ENCODE data around the gene MYOF.

Gene MYOF, protein sequence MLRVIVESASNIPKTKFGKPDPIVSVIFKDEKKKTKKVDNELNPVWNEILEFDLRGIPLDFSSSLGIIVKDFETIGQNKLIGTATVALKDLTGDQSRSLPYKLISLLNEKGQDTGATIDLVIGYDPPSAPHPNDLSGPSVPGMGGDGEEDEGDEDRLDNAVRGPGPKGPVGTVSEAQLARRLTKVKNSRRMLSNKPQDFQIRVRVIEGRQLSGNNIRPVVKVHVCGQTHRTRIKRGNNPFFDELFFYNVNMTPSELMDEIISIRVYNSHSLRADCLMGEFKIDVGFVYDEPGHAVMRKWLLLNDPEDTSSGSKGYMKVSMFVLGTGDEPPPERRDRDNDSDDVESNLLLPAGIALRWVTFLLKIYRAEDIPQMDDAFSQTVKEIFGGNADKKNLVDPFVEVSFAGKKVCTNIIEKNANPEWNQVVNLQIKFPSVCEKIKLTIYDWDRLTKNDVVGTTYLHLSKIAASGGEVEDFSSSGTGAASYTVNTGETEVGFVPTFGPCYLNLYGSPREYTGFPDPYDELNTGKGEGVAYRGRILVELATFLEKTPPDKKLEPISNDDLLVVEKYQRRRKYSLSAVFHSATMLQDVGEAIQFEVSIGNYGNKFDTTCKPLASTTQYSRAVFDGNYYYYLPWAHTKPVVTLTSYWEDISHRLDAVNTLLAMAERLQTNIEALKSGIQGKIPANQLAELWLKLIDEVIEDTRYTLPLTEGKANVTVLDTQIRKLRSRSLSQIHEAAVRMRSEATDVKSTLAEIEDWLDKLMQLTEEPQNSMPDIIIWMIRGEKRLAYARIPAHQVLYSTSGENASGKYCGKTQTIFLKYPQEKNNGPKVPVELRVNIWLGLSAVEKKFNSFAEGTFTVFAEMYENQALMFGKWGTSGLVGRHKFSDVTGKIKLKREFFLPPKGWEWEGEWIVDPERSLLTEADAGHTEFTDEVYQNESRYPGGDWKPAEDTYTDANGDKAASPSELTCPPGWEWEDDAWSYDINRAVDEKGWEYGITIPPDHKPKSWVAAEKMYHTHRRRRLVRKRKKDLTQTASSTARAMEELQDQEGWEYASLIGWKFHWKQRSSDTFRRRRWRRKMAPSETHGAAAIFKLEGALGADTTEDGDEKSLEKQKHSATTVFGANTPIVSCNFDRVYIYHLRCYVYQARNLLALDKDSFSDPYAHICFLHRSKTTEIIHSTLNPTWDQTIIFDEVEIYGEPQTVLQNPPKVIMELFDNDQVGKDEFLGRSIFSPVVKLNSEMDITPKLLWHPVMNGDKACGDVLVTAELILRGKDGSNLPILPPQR (N-terminal part only)

DNA sequence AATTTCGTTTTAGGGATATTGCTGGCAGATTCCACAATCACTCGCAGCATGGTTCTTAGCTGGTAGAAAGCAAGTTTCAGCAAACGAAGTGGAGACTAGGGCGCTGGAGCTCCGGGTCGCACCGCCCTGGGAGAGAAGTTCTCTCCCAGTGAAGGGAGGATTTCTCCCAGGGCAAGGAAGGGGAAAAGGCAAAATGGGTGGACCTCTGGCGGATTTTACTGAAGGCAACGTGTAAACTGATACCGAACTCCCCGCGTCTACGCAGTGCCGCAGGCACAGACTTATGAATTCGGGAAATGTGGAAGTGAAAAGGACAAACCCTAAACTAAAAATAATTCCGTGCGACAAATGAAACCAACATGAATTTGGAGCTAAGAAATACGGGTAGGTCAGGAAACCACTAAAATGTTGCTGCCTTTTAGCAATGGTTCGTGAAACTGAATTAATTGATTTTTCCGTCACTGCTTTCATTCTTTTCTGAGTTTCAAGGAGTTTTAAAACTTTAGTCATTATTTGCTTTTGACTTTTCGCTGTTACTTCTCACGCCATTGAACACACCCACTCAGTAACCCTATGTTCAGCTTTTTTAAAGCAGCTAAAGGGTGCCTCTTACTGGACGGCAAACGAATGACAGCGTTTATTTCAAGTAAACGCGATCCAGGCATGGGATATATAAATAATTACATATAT is at the start of gene MYOF:
Gene MYOF (minus strand): TSS at position 190 of the 690 bp plus-strand sequence. CDS start 140 bp downstream, at position 50.
- peak; percentile 68 for DNase-seq (ENCODE audit: low spot score)

DNA sequence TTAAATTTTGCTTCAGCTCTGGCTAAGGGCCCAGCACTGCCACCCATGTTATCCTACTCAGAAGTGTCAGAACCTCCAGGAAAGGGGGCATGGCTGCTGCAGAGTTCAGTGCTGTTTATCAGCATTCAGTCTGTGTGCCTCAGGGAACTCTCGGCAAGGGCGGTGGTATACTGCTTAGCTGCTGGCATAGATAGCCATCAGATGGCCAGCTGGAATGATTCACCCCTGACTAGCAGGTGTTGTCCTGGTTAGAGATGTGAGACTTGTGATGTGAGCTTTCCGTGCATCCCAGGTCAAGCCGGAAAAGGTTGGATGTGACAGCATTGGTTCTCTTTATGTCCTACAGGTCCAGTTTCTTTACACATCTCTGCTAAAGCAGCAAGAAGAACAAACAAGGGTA is 36.4 kb upstream of the MYOF start:
- no peak for DNase-seq (ENCODE audit: low spot score)

DNA sequence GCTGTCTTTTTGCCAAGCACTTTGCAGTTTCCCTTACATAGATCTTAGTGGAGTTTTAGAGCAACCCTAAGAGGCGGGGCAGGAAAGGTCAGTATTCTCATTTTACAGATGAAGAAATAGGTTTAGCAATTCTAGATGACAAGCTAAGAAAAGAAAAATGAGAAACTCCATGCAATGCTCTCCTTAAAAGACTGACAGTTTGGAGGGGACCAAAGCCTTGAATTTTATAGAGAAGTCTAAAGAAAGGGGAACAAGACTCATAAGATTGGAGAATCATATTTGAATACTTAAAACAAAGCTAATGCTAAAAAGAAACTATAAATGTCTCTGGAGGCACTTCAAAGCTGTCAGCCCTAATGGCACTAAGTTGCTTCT is 33.9 kb upstream of the MYOF start:
- DNase-seq (ENCODE audit: low spot score) = no peak

DNA sequence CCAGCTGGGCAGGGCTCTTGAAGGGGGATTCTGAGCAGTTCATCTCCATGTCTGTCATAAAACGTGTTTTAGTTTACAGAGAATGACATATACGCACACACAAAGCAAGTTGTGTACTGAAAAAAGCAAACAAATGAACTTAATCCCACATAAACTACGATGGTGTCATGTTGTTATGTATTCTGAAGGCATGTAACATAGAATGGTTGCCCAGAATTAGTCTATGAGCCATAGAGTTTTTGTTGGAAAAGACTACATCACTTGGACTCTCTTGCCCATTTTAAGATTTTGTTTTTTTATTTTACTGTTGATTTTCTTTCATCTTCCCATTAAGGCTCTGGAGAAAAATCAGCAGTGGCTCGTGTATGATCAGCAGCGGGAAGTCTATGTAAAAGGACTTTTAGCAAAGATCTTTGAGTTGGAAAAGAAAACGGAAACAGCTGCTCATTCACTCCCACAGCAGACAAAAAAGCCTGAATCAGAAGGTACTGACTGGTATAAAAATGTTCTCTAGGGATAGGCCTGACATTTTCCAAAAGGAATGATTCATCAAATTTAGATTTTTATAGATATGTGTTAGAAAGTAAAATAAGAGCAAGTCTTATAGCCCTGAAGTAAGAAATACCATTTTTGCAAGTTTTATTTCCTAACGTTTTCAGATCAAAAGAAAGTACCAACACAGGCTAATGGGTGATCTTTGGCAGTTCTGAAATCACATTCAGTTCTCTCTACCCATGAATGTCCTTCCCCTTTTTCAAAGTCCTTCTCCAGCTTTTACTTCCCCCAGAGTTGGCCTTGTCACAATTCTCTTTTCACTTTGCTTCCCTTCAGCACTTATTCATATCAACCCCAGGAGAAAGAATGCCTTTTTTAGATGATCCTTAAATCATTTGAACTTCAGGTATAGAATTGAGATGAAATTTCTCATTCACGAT is 33.2 kb upstream of the MYOF start:
- peak; percentile 45 for DNase-seq (ENCODE audit: low spot score)

DNA sequence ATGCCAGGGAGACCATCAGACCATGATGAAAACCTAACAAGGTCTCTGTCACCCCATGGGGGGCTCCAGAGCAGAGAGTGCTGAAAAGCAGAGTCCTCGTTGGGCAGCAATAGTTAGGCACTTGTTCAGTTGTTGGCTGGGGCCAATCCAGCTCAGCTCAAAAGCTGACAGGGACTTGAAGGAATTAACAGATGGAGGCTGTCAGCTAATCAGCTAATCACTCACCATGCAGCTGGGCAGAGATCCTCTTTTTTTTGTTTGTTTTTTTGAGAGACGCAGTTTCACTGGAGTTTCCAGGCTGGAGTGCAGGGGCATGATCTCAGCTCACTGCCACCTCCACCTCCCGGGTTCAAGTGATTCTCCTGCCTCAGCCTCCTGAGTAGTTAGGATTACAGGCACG is 32.4 kb upstream of the MYOF start:
- no peak for DNase-seq (ENCODE audit: low spot score)

DNA sequence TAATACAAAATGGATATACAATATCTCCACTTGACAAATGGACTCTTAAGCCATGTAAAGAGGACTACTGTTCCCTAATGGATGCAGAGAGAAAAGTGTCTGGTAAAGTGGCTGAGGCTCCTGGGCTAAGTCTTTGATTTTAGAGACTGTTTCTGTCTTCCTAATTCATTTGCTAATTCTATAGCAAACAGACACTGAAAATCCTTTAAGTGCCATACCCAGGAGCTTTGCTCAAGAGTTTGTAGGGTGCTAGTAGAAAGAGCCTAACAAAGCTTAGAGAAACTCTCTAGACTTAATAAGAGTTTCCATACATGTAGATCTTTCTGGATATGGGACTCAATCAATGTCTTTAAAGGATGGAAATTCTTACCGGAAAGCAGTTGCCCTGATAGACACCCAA is 31.0 kb upstream of the MYOF start:
- no peak for DNase-seq (ENCODE audit: low spot score)

DNA sequence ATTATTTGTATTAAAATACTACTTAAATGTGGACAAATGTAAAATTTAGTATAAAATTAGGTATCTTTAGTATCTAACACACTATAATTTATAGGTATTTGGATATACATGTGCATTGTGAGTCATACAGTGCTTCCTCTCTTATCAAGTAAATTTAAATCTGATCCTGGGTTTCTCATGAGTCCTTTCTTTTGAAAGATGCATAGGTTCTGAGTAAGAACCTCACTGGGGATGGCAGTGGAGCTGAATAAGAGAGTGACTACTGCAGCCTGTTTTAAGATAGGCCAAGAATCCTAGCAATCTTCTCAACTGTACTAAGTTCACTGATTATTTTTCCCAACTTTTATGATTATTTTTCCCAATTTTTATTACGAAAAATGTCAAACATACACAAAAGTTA is 30.4 kb upstream of the MYOF start:
- no peak for DNase-seq (ENCODE audit: low spot score)

DNA sequence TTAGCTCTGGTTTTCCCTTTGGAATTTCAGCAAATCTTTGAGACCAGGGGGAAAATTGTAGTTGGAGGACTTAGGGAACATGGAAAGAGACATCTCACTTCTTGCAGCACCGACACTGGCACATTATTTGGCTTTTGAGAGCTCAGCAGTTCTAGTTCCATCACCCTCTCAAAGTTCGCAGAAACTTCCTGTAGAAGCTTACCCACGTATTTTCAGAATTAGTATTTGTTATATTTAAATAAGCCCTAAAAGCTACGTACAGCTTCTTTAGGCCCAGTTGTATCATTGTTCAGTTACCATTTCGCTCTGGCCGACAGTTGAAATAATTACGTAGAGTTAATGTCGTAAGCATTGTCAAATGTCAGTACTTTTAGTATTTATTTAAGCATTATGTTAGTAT is 27.7 kb upstream of the MYOF start:
- DNase-seq (ENCODE audit: low spot score) = no peak

DNA sequence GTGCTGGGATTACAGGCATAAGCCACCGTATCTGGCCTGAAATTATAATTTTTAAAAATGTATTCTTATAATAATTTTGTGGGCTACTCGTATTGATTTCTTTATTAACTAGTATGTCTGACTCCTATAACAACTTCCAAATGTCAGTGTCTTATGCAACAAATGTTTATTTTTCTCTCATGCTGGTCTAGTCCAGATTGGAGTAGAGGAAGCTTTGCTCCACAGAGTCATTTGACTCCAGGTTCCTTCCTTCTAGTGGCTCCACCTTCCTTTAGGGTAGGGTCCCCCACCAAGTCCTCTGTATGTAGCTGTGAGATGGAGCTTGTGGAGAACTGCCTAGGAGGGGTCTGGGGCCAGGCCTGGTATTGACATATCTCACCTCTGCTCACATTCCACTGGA is 22.9 kb upstream of the MYOF start:
- DNase-seq (ENCODE audit: low spot score) = no peak

DNA sequence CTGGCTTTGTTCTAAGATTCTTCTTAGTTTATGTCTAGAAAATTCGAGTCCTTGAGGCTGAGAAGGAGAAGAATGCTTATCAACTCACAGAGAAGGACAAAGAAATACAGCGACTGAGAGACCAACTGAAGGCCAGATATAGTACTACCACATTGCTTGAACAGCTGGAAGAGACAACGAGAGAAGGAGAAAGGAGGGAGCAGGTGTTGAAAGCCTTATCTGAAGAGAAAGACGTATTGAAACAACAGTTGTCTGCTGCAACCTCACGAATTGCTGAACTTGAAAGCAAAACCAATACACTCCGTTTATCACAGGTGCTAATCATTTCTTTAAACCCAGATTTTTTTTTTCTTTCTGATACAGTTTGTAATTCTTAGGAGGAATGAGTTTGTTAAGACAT is 20.9 kb upstream of the MYOF start:
- DNase-seq (ENCODE audit: low spot score) = no peak

DNA sequence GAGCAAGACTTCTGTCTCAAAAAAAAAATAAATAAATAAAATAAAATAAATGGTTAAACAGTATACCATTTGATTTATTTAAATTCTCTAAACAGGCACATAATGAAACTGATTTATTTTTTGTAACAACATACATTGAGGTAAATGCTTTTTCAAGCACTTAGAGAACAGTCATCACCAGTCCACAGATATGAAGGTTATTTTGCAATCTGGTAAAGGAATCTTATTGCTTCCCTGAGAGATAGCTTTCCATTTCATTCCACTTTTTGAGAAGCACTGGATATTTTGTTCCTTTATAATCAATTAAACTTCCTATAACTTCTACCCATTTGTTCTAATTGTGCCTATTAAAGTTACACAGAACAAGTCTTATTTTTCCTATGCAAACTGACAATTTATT is 19.5 kb upstream of the MYOF start:
- no peak for DNase-seq (ENCODE audit: low spot score)

DNA sequence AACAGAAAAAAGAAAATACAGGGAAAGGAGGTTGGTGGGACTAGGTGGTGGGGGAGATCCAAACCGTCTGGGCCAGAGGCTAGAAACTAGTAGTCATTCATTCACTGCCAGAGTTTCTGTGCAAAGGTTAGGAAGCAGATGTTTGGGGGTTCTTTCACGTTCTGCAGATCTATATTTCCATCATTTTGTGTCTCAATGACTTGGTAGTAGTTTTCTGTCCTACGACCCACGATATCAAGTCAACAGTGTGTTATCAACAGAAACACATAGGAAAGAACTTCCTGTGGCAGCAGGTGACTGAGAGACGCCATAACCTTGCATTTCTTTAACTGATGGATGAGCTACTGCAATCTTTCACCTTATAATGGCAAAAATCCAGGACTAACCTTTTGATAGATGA is 16.0 kb upstream of the MYOF start:
- no peak for DNase-seq (ENCODE audit: low spot score)

DNA sequence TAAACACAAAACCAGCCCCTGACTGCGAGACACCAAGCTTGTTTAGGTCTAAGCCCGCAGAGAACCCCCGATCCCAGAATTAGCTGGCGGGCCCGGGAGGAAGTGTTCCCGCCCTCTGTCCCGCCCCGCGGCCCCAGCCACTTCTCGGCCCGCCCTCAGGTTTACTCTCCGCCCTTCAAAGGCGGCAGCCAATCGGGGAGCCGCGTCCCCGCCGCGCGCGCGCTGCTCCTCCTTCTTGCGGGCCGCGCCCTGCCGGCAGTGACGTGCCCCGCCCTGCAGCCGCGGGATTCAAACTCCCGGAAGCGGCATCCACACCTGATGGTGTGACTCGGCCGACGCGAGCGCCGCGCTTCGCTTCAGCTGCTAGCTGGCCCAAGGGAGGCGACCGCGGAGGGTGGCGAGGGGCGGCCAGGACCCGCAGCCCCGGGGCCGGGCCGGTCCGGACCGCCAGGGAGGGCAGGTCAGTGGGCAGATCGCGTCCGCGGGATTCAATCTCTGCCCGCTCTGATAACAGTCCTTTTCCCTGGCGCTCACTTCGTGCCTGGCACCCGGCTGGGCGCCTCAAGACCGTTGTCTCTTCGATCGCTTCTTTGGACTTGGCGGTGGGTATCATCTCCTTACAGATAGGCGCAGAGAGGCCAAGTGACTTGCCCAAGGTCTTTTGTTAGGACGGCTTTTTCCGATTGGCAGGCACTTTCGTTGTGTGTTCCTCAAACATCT is 14.3 kb upstream of the MYOF start, which contains the start of gene CEP55:
Gene CEP55 (plus strand): TSS at position 291 of the 720 bp plus-strand sequence. CDS start 3,440 bp downstream, outside the sequence.
- peak; percentile 96 for DNase-seq (ENCODE audit: low spot score)

DNA sequence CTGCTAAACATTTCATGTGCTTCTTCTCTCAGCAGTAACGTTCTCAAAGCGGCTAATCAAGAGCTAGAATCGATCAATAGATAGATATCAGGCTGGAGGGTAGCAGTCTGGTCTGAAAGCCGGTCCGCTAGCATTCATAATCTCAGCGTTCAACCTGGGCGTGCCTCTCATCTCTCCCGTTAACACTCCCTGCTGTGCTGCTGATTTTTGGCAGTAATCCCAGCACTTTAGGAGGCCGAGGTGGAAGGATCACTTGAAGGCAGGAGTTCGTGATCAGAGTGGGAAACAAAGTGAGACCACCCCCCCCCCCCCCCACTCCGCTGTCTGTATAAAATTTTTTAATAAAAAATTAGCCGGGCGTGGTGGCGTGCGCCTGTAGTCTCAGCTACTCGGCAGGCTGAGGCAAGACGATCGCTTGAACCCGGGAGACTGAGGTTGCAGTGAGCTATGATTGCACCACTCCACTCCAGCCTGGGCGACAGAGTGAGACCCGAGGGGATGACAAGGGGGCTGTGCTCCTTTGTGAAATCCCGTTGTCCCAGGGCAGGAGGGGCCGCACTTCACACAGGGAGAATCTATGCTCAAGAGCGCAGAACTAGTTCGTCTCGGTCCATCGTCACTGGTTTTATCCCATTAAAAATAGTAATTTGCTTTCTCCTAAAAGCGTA is 13.7 kb upstream of the MYOF start:
- peak; percentile 35 for DNase-seq (ENCODE audit: low spot score)

DNA sequence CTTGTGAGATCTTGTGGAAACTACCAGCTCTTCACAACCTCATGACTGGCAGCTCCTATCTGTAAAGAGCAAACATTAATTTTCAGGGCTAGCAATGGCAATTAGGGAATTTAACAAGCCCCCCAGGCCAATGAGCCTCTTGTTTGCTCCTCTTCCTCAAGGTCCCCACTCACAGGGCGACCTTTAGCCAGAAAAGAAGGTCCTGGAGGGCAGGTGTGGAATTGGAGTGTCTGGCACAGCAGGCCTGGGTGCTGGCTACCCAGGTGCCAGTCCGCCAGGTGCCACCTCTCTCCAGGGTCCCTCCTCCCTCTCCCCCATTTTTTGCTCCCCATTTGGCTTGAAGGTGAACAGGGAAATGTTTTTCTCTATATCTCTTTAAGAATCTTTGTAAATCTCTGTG is 12.4 kb upstream of the MYOF start:
- DNase-seq (ENCODE audit: low spot score) = no peak

DNA sequence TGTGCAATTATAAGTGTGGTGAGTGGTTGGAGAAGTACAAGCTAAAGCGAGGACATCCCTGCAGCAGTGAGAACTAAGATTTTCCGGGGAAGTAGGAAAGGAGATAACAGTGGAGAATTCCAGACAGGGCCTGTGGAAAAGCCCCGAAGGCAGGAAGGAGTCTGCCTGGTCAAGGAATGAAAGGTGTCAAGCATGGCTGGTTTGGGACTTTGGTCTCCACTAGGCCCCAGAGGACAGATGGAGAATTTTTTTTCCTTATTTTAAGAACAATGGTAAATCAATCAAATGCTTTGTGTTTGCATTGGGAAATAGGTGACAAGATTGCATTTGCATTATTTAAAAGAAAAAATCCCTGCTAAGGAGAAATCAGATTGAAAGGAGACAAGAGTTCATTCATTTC is 11.0 kb upstream of the MYOF start:
- no peak for DNase-seq (ENCODE audit: low spot score)

DNA sequence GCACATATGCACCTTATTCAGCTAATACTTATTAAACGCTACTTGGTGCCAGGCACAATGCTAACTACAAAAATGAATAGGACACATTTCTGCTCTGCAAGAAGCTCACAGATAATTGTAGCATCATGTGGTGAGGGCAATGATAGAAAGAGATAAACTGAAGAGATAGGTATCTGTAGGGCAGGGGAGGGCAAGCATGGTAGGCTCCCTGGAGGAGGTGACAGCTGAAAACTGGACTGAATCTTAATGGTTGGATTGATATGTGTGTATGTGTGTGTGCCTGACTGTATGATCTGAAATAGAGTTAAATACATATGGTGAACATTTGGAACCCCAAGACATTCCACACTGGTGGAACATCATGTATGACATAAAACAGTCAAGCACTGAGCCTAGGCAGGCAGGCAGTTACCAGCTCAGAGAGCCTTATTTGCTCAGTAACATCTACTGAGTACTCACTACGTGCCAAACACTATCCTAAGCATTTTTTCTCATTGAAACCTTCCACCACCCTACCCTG is 9.5 kb upstream of the MYOF start:
- DNase-seq (ENCODE audit: low spot score) = no peak

DNA sequence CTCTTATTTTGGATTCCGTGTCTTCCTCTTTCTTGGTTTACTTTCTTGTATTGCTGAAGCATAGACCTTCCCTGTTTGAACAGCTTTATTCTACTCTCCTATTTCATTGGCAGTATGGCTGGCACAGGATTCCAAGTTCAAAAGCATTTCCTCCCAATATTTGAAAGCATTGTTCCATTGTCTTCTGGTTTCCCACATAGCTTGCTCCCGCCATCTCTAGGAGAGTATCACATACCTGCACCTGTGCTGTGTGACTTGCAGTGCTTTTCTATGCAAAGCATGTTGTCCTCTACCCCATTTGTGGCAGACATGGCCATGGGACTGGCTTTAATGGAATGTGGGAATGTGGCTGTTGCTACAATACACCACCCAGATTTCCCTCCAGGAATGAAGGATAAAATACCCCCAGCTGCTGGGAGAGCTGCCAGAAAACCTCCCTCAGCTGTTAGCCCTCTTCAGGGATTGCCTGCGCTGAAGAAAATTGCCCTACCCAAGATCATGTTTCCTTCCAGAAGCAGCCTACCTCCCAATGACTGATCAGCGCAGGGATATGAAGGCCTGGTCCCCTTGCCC is 6.9 kb upstream of the MYOF start:
- DNase-seq (ENCODE audit: low spot score) = no peak

DNA sequence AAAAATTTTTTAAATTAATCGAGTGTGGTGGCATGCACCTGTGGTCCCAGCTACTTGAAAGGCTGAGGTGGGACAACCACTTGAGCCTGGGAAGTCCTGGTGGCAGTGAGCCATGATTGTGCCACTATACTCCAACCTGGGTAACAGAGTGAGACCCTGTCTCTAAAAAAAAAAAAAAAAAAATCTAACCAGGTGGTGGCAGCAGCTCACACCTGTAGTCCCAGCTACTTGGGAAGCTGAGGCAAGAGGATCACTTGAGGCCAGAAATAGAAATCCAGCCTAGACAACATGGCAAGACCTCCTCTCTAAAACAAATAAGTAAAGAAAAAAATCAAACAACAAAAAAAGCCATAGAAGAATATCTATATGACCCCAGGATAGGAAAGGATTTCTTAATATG is 3.6 kb upstream of the MYOF start:
- no peak for DNase-seq (ENCODE audit: low spot score)

All from Ammon's horn (tissue), 1 donor.